GM10266 (cell line): ENCODE measurements around the gene FHOD3.

Experiments
- DNase-seq: peaks from one replicate; pipeline ENCODE4 v3.0.0; 2012; ENCODE audit errors: extremely low spot score
- CTCF ChIP-seq: IDR thresholded peaks from 2 replicates; pipeline ENCODE4 v1.5.1; 2012; ENCODE audit warnings: mild to moderate bottlenecking, low read depth; ENCODE audit not compliant: control insufficient read depth, insufficient read depth; ENCODE audit errors: missing control alignments

FHOD3 gene

DNA sequence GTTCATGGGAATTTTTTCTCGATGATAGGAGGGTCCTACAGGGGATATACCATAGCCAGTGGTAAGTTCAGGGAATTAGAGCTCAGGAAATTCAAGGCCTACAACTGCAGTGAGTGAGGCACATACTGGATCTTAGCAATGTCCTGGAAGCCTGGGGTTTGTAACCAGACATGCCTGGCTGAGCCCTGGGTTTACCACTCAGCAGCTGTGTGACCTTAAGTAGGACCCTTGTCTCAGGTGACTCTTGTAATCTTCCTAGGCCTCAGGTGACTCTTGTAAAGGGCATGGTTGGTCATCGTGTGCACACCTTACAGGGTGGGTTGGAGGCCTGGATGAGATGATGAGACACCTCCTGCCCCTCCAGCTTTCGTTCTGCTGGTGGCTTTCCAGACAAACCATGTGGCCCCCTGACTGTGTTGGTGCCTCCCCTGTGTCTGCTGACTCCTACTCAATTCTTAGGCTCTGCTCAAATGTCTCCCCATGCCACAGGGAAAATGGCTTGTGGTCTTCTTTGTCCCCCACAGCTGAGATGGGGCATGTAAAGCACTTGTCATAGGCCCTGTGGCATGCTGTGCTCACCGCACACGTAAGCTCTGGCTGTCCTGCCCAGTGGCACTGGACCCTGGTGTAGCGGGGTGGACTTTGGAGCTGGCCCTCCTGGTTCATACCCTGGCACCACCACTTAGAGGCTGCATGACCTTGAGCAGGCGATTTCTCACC, 94.1 kb downstream of the FHOD3 start:
- no peak for DNase-seq
- TF ChIP-seq CTCF, result no peak

GRCh38 chr18:36392164-36392978, 94.9 kb downstream of the FHOD3 start:
- no peak for DNase-seq
- no peak for TF ChIP-seq CTCF

GRCh38 chr18:36392979-36393287, 95.4 kb downstream of the FHOD3 start:
- DNase-seq, result no peak

GRCh38 chr18:36394486-36394885, 97.0 kb downstream of the FHOD3 start:
- DNase-seq, result no peak
- TF ChIP-seq CTCF, result no peak

More at GRCh38 chr18:36392979-36393287, 95.4 kb downstream of the FHOD3 start:
- TF ChIP-seq CTCF, result no peak

DNA sequence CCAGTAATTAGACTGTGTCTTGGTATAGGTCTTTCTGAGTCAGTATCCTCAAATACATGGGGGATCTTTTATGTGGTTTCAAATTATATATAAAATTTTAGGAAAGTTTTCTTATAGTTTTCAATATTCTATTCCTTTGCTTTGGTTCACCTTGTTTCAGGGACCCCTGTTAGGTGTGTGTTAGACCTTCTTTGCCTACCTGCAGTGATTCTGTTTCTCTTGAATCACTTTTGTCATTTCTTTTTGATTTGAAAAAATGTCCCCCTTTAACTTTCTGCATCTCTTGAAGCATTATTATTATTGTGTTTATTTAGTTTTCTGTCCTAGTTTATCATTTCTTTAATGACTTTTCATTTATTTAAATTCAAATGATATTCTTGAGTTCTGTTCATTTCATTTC, 98.7 kb downstream of the FHOD3 start:
- no peak for TF ChIP-seq CTCF

DNA sequence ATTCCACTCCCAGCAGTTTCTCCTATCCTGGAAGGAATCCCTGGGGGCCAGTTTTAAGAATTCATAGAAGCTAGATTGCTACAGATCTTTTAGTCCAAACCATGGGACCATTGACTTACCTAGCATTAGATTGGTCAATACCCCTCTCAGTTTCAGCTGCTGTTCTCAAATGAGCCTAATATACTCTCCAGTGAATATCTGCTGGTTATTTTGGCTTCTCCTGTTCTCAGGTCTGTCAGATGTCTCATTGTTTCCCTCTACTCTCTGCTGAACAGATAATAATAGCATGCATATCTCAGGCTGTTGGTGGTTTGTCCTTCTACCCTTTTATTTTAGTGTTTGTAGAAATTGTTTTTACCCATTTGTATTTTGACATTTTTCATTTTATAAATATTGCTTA, 99.5 kb downstream of the FHOD3 start:
- TF ChIP-seq CTCF, result no peak
- no peak for DNase-seq

More for the DNA sequence above, 98.7 kb downstream of the FHOD3 start:
- DNase-seq, result no peak

GRCh38 chr18:36398419-36398818, 100.9 kb downstream of the FHOD3 start:
- TF ChIP-seq CTCF, result no peak
- DNase-seq, result no peak
